Measurements from ENCODE around the gene USP48. TPM values are rescaled to one million over a fixed set of nuclear protein-coding genes. Genes with fewer than 3 reads are reported as not detected.

The USP48 gene
- polyA plus RNA-seq, 2 of the 4 experiments (the other 2 are of a cell fraction): 22.8 to 27.4 TPM

DNA sequence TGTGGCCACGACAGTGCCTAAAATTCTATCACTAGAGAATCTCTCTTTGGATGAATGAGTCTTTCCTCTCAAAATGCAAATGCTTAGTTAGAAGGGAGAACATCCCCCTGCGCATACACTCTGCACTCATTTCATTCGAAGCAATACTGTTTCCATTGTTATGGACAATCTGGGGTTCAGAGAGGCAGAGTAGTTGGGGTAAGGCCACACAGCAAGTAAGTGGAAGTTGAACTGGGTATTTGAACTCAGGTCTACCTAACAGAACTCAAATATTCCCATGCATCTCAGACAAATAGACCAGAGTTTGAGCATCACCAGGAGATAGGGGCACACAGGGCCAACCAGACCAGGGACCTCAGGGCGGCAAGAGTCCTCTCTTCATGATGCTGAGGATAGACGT is 139.3 kb downstream of the USP48 start:
- H3K4me1 ChIP-seq: peaks cover 29% of the 10 kb centered on the region
- FAIRE-seq (no peak), DNase-seq (ENCODE audit: low read depth in 1 of 2, low spot score in 1 of 2) (no peak), ATAC-seq (no peak)
- no peak overlapping the region for H3K27ac ChIP-seq
- POLR2A ChIA-PET: no interaction called here
- TF ChIP-seq EHMT2 (IDR thresholded peaks at IDR 0.05; ENCODE audit: low read depth) (no peak), ZFP36 (IDR thresholded peaks at IDR 0.05; ENCODE audit: borderline replicate concordance, partially characterized antibody) (peak; percentile 18)
- no peak overlapping the region for H3K4me3 ChIP-seq
- no peaks in the 10 kb centered on the region for H3K9me3 ChIP-seq
- WGBS (ENCODE audit: missing lambda C conversion rate): 89% methylated on average over 5 of the region's 5 CpGs
- CTCF ChIA-PET: interaction anchor here (5.7 kb wide), 1 partner anchor 15 kb away, joined by 29 read pairs; no protein-coding TSS in a partner anchor
- no peak overlapping the region for H3K4me2 ChIP-seq

DNA sequence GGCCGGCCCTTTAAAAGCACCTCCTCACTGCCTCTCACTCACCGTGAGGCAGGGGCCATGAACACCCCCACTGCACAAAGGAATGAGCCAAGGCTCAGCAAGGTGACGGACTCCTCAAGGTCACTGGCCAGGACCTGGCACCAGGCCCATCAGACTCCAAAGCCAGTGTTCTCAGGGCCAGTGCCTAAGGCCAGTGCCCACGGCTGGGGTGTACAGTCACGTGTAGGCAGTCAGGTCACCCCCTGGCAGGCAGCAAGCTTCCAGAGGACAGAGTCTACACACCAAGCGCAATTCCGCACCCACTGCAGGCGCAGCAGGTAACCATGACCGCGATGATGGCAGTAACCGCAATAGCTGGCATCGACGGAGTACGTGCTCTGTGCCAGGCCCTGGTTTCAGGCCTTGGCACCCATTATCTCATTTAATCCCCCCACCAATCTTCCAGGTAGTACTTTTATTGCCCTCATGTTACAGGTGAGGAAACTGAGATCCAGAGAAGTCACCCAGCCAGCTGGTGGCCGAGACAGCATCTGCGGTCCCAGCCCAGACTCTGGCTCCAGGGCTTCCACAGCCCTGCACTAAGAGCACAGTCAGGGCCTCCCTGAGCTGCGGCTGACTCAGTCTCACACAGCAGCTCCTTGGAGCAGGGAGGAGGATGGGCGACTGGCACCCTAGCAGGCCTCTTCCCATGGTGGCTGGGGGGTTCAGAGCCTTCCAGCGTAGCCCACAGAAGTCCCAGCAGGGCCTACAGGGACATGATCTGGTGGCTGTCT is 140.8 kb downstream of the USP48 start:
- Histone ChIP-seq H3K9me3 (no peaks in the 10 kb centered on the region), H3K27ac (peak overlapping the region in 1 of 2 experiments; percentile 63; a peak in 3 of 6 replicates), H3K4me3 (no peak overlapping the region), H3K4me2 (no peak overlapping the region), H3K4me1 (peaks cover 37% of the 10 kb centered on the region)
- 70% methylated on average over 10 of the region's 19 CpGs for WGBS (ENCODE audit: missing lambda C conversion rate)
- no peak for FAIRE-seq
- POLR2A ChIA-PET: no interaction called here
- no peak for DNase-seq (ENCODE audit: low read depth in 1 of 2, low spot score in 1 of 2)
- ATAC-seq: no peak
- TF ChIP-seq HDAC2 (IDR thresholded peaks at IDR 0.05) (no peak), MAZ (IDR thresholded peaks at IDR 0.05; ENCODE audit: borderline replicate concordance, low read depth, low read length) (no peak), ZSCAN20 (CRISPR knock-in tag; IDR thresholded peaks at IDR 0.05) (no peak), RAD21 (conservative IDR thresholded peaks at IDR 0.05 in 1 of 2, IDR thresholded peaks at IDR 0.05 in 1 of 2) (no peak), RCOR1 (IDR thresholded peaks at IDR 0.05; ENCODE audit: low read depth, low read length) (no peak)
- TF ChIP-seq, protein P1, sequence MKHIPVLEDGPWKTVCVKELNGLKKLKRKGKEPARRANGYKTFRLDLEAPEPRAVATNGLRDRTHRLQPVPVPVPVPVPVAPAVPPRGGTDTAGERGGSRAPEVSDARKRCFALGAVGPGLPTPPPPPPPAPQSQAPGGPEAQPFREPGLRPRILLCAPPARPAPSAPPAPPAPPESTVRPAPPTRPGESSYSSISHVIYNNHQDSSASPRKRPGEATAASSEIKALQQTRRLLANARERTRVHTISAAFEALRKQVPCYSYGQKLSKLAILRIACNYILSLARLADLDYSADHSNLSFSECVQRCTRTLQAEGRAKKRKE (CRISPR knock-in tag; IDR thresholded peaks at IDR 0.05; ENCODE audit: low read depth): no peak
- TF ChIP-seq, protein P2, sequence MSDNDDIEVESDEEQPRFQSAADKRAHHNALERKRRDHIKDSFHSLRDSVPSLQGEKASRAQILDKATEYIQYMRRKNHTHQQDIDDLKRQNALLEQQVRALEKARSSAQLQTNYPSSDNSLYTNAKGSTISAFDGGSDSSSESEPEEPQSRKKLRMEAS (IDR thresholded peaks at IDR 0.05): no peak
- CTCF ChIA-PET: interaction anchor here (1.2 kb wide), 2 partner anchors 15 to 17 kb away, joined by 6 read pairs; no protein-coding TSS in a partner anchor

DNA sequence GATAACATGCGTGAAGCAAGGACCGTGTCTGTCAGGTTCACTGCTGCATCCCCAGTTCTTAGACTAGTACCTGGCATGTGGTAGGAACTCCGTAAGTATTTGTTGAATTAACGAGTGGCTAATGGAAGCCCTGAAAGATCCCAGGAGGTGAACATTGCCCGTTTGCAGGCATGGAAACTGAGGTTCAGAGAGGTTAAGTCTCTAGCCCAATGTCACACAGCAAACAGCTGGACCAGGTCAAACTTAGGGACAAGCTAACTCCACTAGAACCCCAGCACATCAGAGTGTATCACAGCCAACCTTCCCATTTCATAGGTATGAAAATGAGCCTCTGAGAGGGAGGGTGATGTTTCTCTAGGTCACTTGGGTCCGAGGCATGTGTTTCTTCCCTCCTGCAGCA is 141.4 kb downstream of the USP48 start:
- no peak for DNase-seq (ENCODE audit: low read depth in 1 of 2, low spot score in 1 of 2)
- TF ChIP-seq ZFP36 (IDR thresholded peaks at IDR 0.05; ENCODE audit: borderline replicate concordance, partially characterized antibody) (peak; percentile 58), CBX2 (IDR thresholded peaks at IDR 0.05; ENCODE audit: borderline replicate concordance, low read depth) (no peak)

DNA sequence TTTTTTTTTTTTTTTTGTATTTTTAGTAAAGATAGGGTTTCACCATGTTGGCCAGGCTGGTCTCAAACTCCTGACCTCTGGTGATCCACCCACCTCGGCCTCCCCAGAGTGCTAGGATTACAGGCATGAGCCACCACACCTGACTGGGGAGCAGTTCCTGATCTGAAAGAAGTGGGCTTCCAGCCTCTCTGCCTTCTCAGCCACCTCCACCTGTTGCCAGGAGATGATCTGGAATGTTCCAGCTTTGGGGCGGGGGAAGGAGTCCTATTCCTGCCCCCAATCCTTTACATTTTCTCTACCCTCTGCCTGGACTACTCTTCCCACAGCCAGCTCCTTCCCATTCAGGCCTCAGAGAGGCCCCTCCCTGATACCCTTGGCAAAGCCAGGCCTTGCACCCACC is 141.9 kb downstream of the USP48 start:
- H3K4me2 ChIP-seq: no peak overlapping the region
- peak overlapping the region in 1 of 2 experiments; percentile 35; a peak in 1 of 6 replicates for H3K27ac ChIP-seq
- no peak overlapping the region for H3K4me3 ChIP-seq
- ChIA-PET CTCF (interaction anchor here (1.0 to 1.2 kb wide), 2 partner anchors 11 to 17 kb away, joined by 3 to 6 read pairs; no protein-coding TSS in a partner anchor), POLR2A (no interaction called here)
- DNase-seq (ENCODE audit: low read depth in 1 of 2, low spot score in 1 of 2): no peak
- no peak for FAIRE-seq
- H3K4me1 ChIP-seq: peaks cover 37% of the 10 kb centered on the region
- ATAC-seq: no peak
- no peak for TF ChIP-seq TP53 (CRISPR knock-in tag; IDR thresholded peaks at IDR 0.05)
- no peaks in the 10 kb centered on the region for H3K9me3 ChIP-seq
- WGBS (ENCODE audit: missing lambda C conversion rate): 92% methylated on average over 2 of the region's 2 CpGs

More for the DNA sequence above, 141.4 kb downstream of the USP48 start:
- 76% methylated on average over 6 of the region's 6 CpGs for WGBS (ENCODE audit: missing lambda C conversion rate)
- ATAC-seq (no peak), FAIRE-seq (no peak)
- H3K4me1 ChIP-seq: peaks cover 37% of the 10 kb centered on the region
- ChIA-PET CTCF (interaction anchor here (1.0 to 1.2 kb wide), 3 partner anchors 12 to 17 kb away, joined by 3 to 6 read pairs (median 6); no protein-coding TSS in a partner anchor), POLR2A (no interaction called here)
- H3K4me2 ChIP-seq: no peak overlapping the region
- no peak overlapping the region for H3K4me3 ChIP-seq
- H3K9me3 ChIP-seq: no peaks in the 10 kb centered on the region
- peak overlapping the region in 1 of 2 experiments; percentile 63; a peak in 3 of 6 replicates for H3K27ac ChIP-seq

DNA sequence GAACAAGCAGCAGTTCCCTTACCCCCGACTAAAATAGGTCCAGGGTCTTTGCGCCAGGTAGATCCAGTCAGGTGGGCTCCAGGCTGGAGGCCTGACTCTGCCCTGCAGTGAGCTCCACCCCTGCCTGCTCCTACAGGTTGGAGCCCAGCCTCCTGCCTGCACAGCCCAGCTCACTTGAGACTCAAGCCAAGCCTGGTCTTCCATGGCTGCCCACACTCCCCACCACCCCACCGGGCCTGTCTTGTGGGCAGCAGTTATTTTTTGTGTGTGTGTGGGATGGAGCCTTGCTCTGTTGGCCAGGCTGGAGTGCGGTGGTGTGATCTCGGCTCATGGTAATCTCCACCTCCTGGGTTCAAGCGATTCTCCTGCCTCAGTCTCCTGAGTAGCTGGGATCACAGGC is 142.3 kb downstream of the USP48 start:
- ChIA-PET POLR2A (no interaction called here), CTCF (interaction anchor here (1.0 kb wide), 1 partner anchor 11 kb away, joined by 3 read pairs; no protein-coding TSS in a partner anchor)
- WGBS (ENCODE audit: missing lambda C conversion rate): 91% methylated on average over 6 of the region's 6 CpGs
- Histone ChIP-seq H3K9me3 (no peaks in the 10 kb centered on the region), H3K4me3 (no peak overlapping the region), H3K4me2 (no peak overlapping the region), H3K4me1 (peaks cover 38% of the 10 kb centered on the region), H3K27ac (peak overlapping the region; percentile 73 to 86; a peak in 4 of 6 replicates)
- DNase-seq (ENCODE audit: low read depth in 1 of 2, low spot score in 1 of 2): no peak
- ATAC-seq: no peak
- no peak for FAIRE-seq
- TF ChIP-seq EP300 (IDR thresholded peaks at IDR 0.05) (no peak), JUN (IDR thresholded peaks at IDR 0.05) (no peak), NFE2L2 (conservative IDR thresholded peaks at IDR 0.05; ENCODE audit: low read length) (no peak), FOSB (CRISPR knock-in tag; IDR thresholded peaks at IDR 0.05) (no peak), MAFK (IDR thresholded peaks at IDR 0.05; ENCODE audit: partially characterized antibody) (no peak), KDM1A (IDR thresholded peaks at IDR 0.05; ENCODE audit: low read depth) (no peak), POLR2AphosphoS2 (conservative IDR thresholded peaks at IDR 0.05; ENCODE audit: low read length) (no peak), RFX5 (IDR thresholded peaks at IDR 0.05) (no peak), RAD21 (conservative IDR thresholded peaks at IDR 0.05 in 1 of 2, IDR thresholded peaks at IDR 0.05 in 1 of 2) (no peak), CBX8 (IDR thresholded peaks at IDR 0.05) (no peak)
- TF ChIP-seq, protein P3, sequence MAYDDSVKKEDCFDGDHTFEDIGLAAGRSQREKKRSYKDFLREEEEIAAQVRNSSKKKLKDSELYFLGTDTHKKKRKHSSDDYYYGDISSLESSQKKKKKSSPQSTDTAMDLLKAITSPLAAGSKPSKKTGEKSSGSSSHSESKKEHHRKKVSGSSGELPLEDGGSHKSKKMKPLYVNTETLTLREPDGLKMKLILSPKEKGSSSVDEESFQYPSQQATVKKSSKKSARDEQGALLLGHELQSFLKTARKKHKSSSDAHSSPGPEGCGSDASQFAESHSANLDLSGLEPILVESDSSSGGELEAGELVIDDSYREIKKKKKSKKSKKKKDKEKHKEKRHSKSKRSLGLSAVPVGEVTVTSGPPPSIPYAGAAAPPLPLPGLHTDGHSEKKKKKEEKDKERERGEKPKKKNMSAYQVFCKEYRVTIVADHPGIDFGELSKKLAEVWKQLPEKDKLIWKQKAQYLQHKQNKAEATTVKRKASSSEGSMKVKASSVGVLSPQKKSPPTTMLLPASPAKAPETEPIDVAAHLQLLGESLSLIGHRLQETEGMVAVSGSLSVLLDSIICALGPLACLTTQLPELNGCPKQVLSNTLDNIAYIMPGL (CRISPR knock-in tag; IDR thresholded peaks at IDR 0.05; ENCODE audit: borderline replicate concordance): no peak
- TF ChIP-seq, protein P4, sequence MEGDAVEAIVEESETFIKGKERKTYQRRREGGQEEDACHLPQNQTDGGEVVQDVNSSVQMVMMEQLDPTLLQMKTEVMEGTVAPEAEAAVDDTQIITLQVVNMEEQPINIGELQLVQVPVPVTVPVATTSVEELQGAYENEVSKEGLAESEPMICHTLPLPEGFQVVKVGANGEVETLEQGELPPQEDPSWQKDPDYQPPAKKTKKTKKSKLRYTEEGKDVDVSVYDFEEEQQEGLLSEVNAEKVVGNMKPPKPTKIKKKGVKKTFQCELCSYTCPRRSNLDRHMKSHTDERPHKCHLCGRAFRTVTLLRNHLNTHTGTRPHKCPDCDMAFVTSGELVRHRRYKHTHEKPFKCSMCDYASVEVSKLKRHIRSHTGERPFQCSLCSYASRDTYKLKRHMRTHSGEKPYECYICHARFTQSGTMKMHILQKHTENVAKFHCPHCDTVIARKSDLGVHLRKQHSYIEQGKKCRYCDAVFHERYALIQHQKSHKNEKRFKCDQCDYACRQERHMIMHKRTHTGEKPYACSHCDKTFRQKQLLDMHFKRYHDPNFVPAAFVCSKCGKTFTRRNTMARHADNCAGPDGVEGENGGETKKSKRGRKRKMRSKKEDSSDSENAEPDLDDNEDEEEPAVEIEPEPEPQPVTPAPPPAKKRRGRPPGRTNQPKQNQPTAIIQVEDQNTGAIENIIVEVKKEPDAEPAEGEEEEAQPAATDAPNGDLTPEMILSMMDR (IDR thresholded peaks at IDR 0.05): no peak
